ENCODE data around the gene STPG3.

STPG3 gene

GRCh38 chr9:137265496-137266161 lies 14.5 kb downstream of the STPG3 start:
- DNase-seq (ENCODE audit: low read depth in 2 of 2) = no peak

- DNase-seq (ENCODE audit: low read depth in 2 of 2) = no peak
Measured at GRCh38 chr9:137266162-137266527, 15.1 kb downstream of the STPG3 start.

GRCh38 chr9:137266585-137267453 lies 15.7 kb downstream of the STPG3 start:
- DNase-seq (ENCODE audit: low read depth in 2 of 2) = no peak

- DNase-seq (ENCODE audit: low read depth in 2 of 2) = no peak
Measured at GRCh38 chr9:137267933-137268355, 16.9 kb downstream of the STPG3 start.

- no peak for DNase-seq (ENCODE audit: low read depth in 2 of 2)
Measured at GRCh38 chr9:137268538-137269201, 17.6 kb downstream of the STPG3 start.

- DNase-seq (ENCODE audit: low read depth in 2 of 2) = no peak
Measured at GRCh38 chr9:137269231-137269772, 18.2 kb downstream of the STPG3 start.

- no peak for DNase-seq (ENCODE audit: low read depth in 2 of 2)
Measured at GRCh38 chr9:137270929-137271695, 20.0 kb downstream of the STPG3 start.

GRCh38 chr9:137271696-137272076 lies 20.6 kb downstream of the STPG3 start:
- DNase-seq (ENCODE audit: low read depth in 2 of 2) = no peak

- DNase-seq (ENCODE audit: low read depth in 2 of 2) = no peak
Measured at GRCh38 chr9:137272241-137273094, 21.4 kb downstream of the STPG3 start.

GRCh38 chr9:137273095-137273490 lies 22.0 kb downstream of the STPG3 start:
- no peak for DNase-seq (ENCODE audit: low read depth in 2 of 2)

- no peak for DNase-seq (ENCODE audit: low read depth in 2 of 2)
Measured at GRCh38 chr9:137273611-137274320, 22.7 kb downstream of the STPG3 start.

- DNase-seq (ENCODE audit: low read depth in 2 of 2) = no peak
Measured at GRCh38 chr9:137275203-137275587, 24.1 kb downstream of the STPG3 start.

GRCh38 chr9:137275588-137276472 lies 24.7 kb downstream of the STPG3 start:
- DNase-seq (ENCODE audit: low read depth in 2 of 2) = no peak

GRCh38 chr9:137276473-137277328 lies 25.6 kb downstream of the STPG3 start:
- no peak for DNase-seq (ENCODE audit: low read depth in 2 of 2)

GRCh38 chr9:137277329-137278041 lies 26.4 kb downstream of the STPG3 start, which contains the start of gene TOR4A:
TOR4A (plus strand) TSS chr9:137277726; CDS start chr9:137278690, 964 bp downstream.
- no peak for DNase-seq (ENCODE audit: low read depth in 2 of 2)

- no peak for DNase-seq (ENCODE audit: low read depth in 2 of 2)
Measured at GRCh38 chr9:137278061-137278701, 27.1 kb downstream of the STPG3 start.

All from stimulated activated CD8-positive, alpha-beta memory T cell treated with anti-CD3 and anti-CD28 coated beads, Interleukin-2, amount 100 ng/mL, for 1 hour (primary cell).